Measurements from ENCODE around the gene KLHL5.

- TF ChIP-seq EZH2 (IDR thresholded peaks at IDR 0.05; ENCODE audit: borderline replicate concordance, insufficient read depth, low read length, poor library complexity, severe bottlenecking) (no peak), CTCF (IDR thresholded peaks at IDR 0.05; ENCODE audit: poor library complexity, severe bottlenecking) (no peak)
Measured at GRCh38 chr4:39024311-39024865, 37.6 kb upstream of the KLHL5 start.

Data from neural cell (in vitro differentiated cells).